GM12878 (cell line): ENCODE results near the gene PLA2G15. TPM values are rescaled to one million over a fixed set of nuclear protein-coding genes. Genes with fewer than 3 reads are reported as not detected.

ENCODE experiments used
- ATAC-seq: fragments of 200-7000 bp; cut with Tn5 transposase; 3 replicates; pipeline ENCODE4 v1.9.1; 2020; ENCODE audit warnings: mild to moderate bottlenecking, moderate library complexity
- BruUV-seq: library from RNA; stranded (reverse); fragments of 400-500 nt; replicated peaks from 2 replicates; lab custom pipeline; 2021; lab: Mats Ljungman, UMichigan
- CTCF ChIA-PET: fragments of 300-600 bp; sonication (Branson Sonifier 250); formaldehyde crosslinking; extraction: SDS; loops from one replicate; lab custom pipeline; 2021; ENCODE audit warnings: inconsistent platforms; lab: Yijun Ruan, JAX
- POLR2A ChIA-PET: fragments of 350-600 bp; formaldehyde crosslinking; extraction: SDS; loops from one replicate; lab custom pipeline; 2021; ENCODE audit warnings: inconsistent platforms; lab: Charles Lee
- RAD21 ChIA-PET: fragments of 300-600 bp; sonication (Branson Sonifier 250); formaldehyde crosslinking; loops from one replicate; lab custom pipeline; 2023; ENCODE audit warnings: antibody characterized with exemption; ENCODE audit not compliant: unreplicated experiment; lab: Charles Lee
- SMC1A ChIA-PET: fragments of 300-600 bp; sonication (Branson Sonifier 250); formaldehyde crosslinking; loops from one replicate; lab custom pipeline; 2023; ENCODE audit not compliant: unreplicated experiment, uncharacterized antibody; lab: Charles Lee
- DNase-seq: peaks from one replicate; pipeline ENCODE4 v3.0.0-alpha.2; 2011; ENCODE audit warnings: low read depth, low spot score
- FAIRE-seq: peaks from 3 replicates; lab custom pipeline; 2011; peaks lifted over from hg19 to GRCh38; lab: Jason Lieb, UNC
- H2AFZ ChIP-seq: 2 replicates; pipeline ENCODE4 v1.6.0; 2011; ENCODE audit warnings: low read depth, low read length, control low read depth; ENCODE audit not compliant: control insufficient read depth
- H3K27ac ChIP-seq: 2 replicates; pipeline ENCODE4 v1.5.1; 2011; ENCODE audit warnings: control low read depth; ENCODE audit not compliant: control insufficient read depth, insufficient read depth
- H3K27me3 ChIP-seq, 2 experiments: replicated peaks in 1 of 2; 2 replicates each; pipeline versions ENCODE4 v1.6.0 to v1.6.1; 2011; ENCODE audit warnings: low read length in 1 of 2; ENCODE audit not compliant: control insufficient read depth in 2 of 2, insufficient read depth in 2 of 2
- H3K36me3 ChIP-seq, 2 experiments: 2 replicates each; pipeline ENCODE4 v1.5.1; 2011; ENCODE audit warnings: low read length in 1 of 2; ENCODE audit not compliant: control insufficient read depth in 2 of 2, insufficient read depth in 2 of 2
- H3K4me1 ChIP-seq: 2 replicates; pipeline ENCODE4 v1.6.1; 2011; ENCODE audit warnings: mild to moderate bottlenecking, low read length, moderate library complexity, mixed read lengths; ENCODE audit not compliant: control insufficient read depth, insufficient read depth
- H3K4me2 ChIP-seq: 2 replicates; pipeline ENCODE4 v1.6.0; 2011; ENCODE audit warnings: control low read depth; ENCODE audit not compliant: control insufficient read depth, insufficient read depth
- H3K4me3 ChIP-seq: fragments of 200-600 bp; sonication (generic); 2 replicates; pipeline ENCODE4 v1.5.1; 2016
- H3K79me2 ChIP-seq: 2 replicates; pipeline ENCODE4 v1.6.0; 2011; ENCODE audit warnings: low read length; ENCODE audit not compliant: control insufficient read depth, insufficient read depth
- H3K9ac ChIP-seq: 2 replicates; pipeline ENCODE4 v1.8.0; 2011; ENCODE audit warnings: low read length, control low read depth, mixed read lengths; ENCODE audit not compliant: control insufficient read depth, insufficient read depth
- H3K9me3 ChIP-seq: replicated peaks from 3 replicates; pipeline ENCODE4 v1.5.1; 2011; ENCODE audit warnings: mild to moderate bottlenecking, low read length; ENCODE audit not compliant: control insufficient read depth, insufficient read depth
- H4K20me1 ChIP-seq: 2 replicates; pipeline ENCODE4 v1.6.0; 2011; ENCODE audit not compliant: control insufficient read depth, insufficient read depth
- JUNB ChIP-seq: IDR thresholded peaks from 2 replicates; pipeline ENCODE4 v1.6.1; 2016; ENCODE audit warnings: antibody characterized with exemption, mild to moderate bottlenecking
- NBN ChIP-seq: fragments of 450-650 bp; IDR thresholded peaks from 2 replicates; pipeline ENCODE4 v1.6.1; 2016
- NR2F1 ChIP-seq: fragments of 450-650 bp; conservative IDR thresholded peaks from 2 replicates; pipeline ENCODE4 v1.6.1; 2017; ENCODE audit warnings: mild to moderate bottlenecking
- WGBS: methylation state at CpG from one replicate; pipeline ENCODE4 v1.1.6; 2016; ENCODE audit warnings: low lambda C conversion rate; ENCODE audit not compliant: insufficient replicate concordance, insufficient coverage; ENCODE audit errors: missing lambda C conversion rate; 5-methylcytosine and 5-hydroxymethylcytosine counted together
- in situ Hi-C: fragments of 300-500 bp; cut with MboI; formaldehyde crosslinking; loops from 9 replicates; pipeline ENCODE4 v1.14.3; 2018; ENCODE audit warnings: mixed read lengths
- intact Hi-C: fragments of 100-400 bp; cut with micrococcal nuclease; formaldehyde crosslinking; loops from one replicate; pipeline ENCODE4 v1.14.2; 2022; ENCODE audit not compliant: unreplicated experiment
- polyA plus RNA-seq, 11 experiments: library from polyadenylated mRNA; depleted of rRNA in 4 of 11; unstranded in 6 of 11; stranded (reverse) in 5 of 11; fragments of >200 nt; fragmentation: Nextera tagmentation in 4 of 11; fragmentation: Illumina TruSeq in 1 of 11; extraction: Ambion mirVana in 4 of 11; extraction: Trizol in 1 of 11; gene quantifications; 1 replicate in 1 of 11; 2 replicates in 10 of 11; pipeline versions ENCODE4 v1.2.1 to v1.2.3, GENCODE V29; 2011 to 2016; ENCODE audit warnings: inconsistent platforms in 2 of 11, missing spikeins in 2 of 11, low read depth in 1 of 11
- total RNA-seq, 4 experiments: library from RNA; depleted of rRNA in 3 of 4; stranded (reverse); fragments of >200 nt in 3 of 4; fragmentation: Illumina TruSeq in 1 of 4; extraction: Trizol in 1 of 4; gene quantifications; 2 replicates each; pipeline versions ENCODE4 v1.2.1 to v1.2.3, GENCODE V29; 2013 to 2021
- TF ChIP-seq, protein P1 (sequence below): fragments of 450-650 bp; IDR thresholded peaks from 2 replicates; pipeline ENCODE4 v1.6.1; 2016; ENCODE audit warnings: mild to moderate bottlenecking
- TF ChIP-seq, protein P2 (sequence below): fragments of 450-650 bp; IDR thresholded peaks from 2 replicates; pipeline ENCODE4 v1.6.1; 2018; ENCODE audit warnings: borderline replicate concordance, mild to moderate bottlenecking; ENCODE audit not compliant: partially characterized antibody
- TF ChIP-seq, protein P3 (sequence below): IDR thresholded peaks from 2 replicates; pipeline ENCODE4 v1.6.1; 2012; ENCODE audit warnings: low read depth, low read length, improper control_type of control experiment

The PLA2G15 gene
- total and polyA plus RNA-seq, 10 of the 15 experiments (the other 5 are each of a cell fraction or from before 2014, with no cell fraction given) = 0.31 to 9.4 (median 6.8) TPM

DNA sequence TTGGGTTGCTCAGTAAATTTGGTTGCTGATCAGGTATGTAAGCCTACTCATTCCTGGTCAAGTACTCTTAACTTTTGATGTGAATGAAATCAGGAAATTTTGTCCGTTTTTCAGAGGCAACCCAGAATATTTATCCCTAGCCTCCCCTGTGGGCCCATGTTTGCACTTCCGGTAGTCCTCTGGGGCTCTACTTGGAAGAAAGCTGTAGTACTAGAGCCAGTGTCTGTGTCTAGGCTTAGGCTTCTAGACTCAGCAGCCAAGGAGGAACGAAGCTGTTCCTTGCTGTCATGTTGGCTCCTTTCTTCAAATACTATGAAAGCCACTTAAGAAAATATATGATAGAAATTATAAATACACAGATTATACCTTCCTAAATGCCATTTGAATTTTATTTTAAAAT, 30.4 kb upstream of the PLA2G15 start (continued):
- TF ChIP-seq NBN = no peak

DNA sequence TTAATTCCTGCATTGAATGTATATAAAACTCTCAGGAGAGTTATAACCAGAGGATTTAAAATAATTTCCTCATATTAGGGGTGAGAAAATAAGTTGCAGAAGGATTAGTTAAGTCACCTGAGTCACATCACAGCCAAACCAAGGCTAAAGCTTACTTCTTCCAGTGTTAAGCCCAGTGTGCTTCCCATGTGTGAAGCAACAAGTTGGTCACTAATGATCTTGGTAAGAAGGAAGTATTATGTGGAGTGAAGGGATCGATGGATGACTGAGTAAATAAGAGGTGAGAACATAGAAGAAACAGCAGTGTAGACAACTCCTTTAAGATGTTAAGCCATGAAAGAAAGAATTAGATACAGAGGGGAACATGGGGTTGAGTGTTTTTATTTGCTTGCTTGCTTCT, 29.9 kb upstream of the PLA2G15 start:
- Histone ChIP-seq H3K4me2 (no peak overlapping the region), H4K20me1 (no peaks in the 10 kb centered on the region), H3K9ac (no peak overlapping the region), H3K27me3 (no peaks in the 10 kb centered on the region), H2AFZ (no peak overlapping the region), H3K27ac (no peak overlapping the region), H3K4me1 (peaks cover 7% of the 10 kb centered on the region), H3K4me3 (no peak overlapping the region), H3K36me3 (no peaks in the 10 kb centered on the region), H3K9me3 (no peaks in the 10 kb centered on the region), H3K79me2 (no peaks in the 10 kb centered on the region)
- in situ Hi-C loops (no loop called here), intact Hi-C loops (no loop called here)
- 92% methylated on average over 1 of the region's 1 CpG for WGBS
- no TSS peak for BruUV-seq
- CTCF ChIA-PET = no interaction called here
- POLR2A ChIA-PET = no interaction called here
- TF ChIP-seq NR2F1 = no peak
- TF ChIP-seq, protein P1, sequence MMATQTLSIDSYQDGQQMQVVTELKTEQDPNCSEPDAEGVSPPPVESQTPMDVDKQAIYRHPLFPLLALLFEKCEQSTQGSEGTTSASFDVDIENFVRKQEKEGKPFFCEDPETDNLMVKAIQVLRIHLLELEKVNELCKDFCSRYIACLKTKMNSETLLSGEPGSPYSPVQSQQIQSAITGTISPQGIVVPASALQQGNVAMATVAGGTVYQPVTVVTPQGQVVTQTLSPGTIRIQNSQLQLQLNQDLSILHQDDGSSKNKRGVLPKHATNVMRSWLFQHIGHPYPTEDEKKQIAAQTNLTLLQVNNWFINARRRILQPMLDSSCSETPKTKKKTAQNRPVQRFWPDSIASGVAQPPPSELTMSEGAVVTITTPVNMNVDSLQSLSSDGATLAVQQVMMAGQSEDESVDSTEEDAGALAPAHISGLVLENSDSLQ = no peak
- TF ChIP-seq, protein P2, sequence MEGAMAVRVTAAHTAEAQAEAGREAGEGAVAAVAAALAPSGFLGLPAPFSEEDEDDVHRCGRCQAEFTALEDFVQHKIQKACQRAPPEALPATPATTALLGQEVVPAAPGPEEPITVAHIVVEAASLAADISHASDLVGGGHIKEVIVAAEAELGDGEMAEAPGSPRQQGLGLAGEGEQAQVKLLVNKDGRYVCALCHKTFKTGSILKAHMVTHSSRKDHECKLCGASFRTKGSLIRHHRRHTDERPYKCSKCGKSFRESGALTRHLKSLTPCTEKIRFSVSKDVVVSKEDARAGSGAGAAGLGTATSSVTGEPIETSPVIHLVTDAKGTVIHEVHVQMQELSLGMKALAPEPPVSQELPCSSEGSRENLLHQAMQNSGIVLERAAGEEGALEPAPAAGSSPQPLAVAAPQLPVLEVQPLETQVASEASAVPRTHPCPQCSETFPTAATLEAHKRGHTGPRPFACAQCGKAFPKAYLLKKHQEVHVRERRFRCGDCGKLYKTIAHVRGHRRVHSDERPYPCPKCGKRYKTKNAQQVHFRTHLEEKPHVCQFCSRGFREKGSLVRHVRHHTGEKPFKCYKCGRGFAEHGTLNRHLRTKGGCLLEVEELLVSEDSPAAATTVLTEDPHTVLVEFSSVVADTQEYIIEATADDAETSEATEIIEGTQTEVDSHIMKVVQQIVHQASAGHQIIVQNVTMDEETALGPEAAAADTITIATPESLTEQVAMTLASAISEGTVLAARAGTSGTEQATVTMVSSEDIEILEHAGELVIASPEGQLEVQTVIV = no peak
- TF ChIP-seq, protein P3, sequence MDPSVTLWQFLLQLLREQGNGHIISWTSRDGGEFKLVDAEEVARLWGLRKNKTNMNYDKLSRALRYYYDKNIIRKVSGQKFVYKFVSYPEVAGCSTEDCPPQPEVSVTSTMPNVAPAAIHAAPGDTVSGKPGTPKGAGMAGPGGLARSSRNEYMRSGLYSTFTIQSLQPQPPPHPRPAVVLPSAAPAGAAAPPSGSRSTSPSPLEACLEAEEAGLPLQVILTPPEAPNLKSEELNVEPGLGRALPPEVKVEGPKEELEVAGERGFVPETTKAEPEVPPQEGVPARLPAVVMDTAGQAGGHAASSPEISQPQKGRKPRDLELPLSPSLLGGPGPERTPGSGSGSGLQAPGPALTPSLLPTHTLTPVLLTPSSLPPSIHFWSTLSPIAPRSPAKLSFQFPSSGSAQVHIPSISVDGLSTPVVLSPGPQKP = no peak
- no peak for TF ChIP-seq JUNB
- no peak for DNase-seq
- RAD21 ChIA-PET = no interaction called here
- no peak for ATAC-seq
- SMC1A ChIA-PET = interaction anchor here (0.8 to 1.1 kb wide), 2 partner anchors 9 to 15 kb away, joined by 3 read pairs; no protein-coding TSS in a partner anchor
- no peak for FAIRE-seq
